HUES48 (cell line): ENCODE results near the gene ATAT1.

Experiments
- H3K27ac ChIP-seq: one replicate; pipeline ENCODE4 v1.7.0; 2013; ENCODE audit warnings: low read depth, low read length, inconsistent platforms
- H3K27me3 ChIP-seq: 2 replicates; pipeline ENCODE4 v1.6.1; 2013; ENCODE audit warnings: mild to moderate bottlenecking, low read length; ENCODE audit not compliant: control insufficient read depth, insufficient read depth
- H3K36me3 ChIP-seq: 2 replicates; pipeline ENCODE4 v1.6.1; 2013; ENCODE audit warnings: low read length; ENCODE audit not compliant: control insufficient read depth, insufficient read depth
- H3K4me1 ChIP-seq: 2 replicates; pipeline ENCODE4 v1.6.1; 2013; ENCODE audit warnings: mild to moderate bottlenecking, low read length; ENCODE audit not compliant: control insufficient read depth, insufficient read depth
- H3K4me3 ChIP-seq: 2 replicates; pipeline ENCODE4 v1.5.1; 2013; ENCODE audit warnings: mild to moderate bottlenecking, low read depth, low read length
- H3K9ac ChIP-seq: 2 replicates; pipeline ENCODE4 v1.6.1; 2013; ENCODE audit warnings: mild to moderate bottlenecking, low read depth, low read length, moderate library complexity
- H3K9me3 ChIP-seq: 2 replicates; pipeline ENCODE4 v1.6.1; 2013; ENCODE audit warnings: low read length; ENCODE audit not compliant: control insufficient read depth, insufficient read depth

ATAT1 gene

GRCh38 chr6:30679765-30680535 lies 53.3 kb downstream of the ATAT1 start:
- Histone ChIP-seq H3K9ac (no peak overlapping the region), H3K4me3 (no peak overlapping the region), H3K4me1 (peaks cover 31% of the 10 kb centered on the region)

DNA sequence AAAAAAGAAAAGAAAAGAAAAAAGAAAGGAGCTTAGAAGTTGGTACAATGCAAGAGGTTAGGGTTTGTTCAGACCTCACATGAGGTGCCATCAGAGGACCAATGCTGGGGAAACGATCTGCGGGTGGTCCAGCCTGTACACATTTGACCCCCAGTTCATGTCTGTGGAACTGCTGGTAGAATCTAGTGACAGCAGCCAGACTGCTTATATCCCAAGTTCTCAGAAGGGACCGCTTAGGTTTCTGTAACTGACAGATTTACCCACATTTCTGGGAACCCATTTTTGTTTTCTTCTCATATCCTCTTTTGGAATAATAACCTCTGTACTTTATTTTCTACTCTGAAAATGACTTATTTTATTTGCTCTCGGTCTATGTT lies 55.1 kb downstream of the ATAT1 start:
- Histone ChIP-seq H3K4me1 (peaks cover 35% of the 10 kb centered on the region), H3K4me3 (no peak overlapping the region), H3K9me3 (no peaks in the 10 kb centered on the region), H3K36me3 (peaks cover 17% of the 10 kb centered on the region), H3K27ac (peak overlapping the region; percentile 84), H3K9ac (no peak overlapping the region), H3K27me3 (no peaks in the 10 kb centered on the region)

More at GRCh38 chr6:30679765-30680535, 53.3 kb downstream of the ATAT1 start:
- Histone ChIP-seq H3K27ac (peak overlapping the region; percentile 49), H3K27me3 (no peaks in the 10 kb centered on the region), H3K36me3 (peaks cover 24% of the 10 kb centered on the region), H3K9me3 (no peaks in the 10 kb centered on the region)

DNA sequence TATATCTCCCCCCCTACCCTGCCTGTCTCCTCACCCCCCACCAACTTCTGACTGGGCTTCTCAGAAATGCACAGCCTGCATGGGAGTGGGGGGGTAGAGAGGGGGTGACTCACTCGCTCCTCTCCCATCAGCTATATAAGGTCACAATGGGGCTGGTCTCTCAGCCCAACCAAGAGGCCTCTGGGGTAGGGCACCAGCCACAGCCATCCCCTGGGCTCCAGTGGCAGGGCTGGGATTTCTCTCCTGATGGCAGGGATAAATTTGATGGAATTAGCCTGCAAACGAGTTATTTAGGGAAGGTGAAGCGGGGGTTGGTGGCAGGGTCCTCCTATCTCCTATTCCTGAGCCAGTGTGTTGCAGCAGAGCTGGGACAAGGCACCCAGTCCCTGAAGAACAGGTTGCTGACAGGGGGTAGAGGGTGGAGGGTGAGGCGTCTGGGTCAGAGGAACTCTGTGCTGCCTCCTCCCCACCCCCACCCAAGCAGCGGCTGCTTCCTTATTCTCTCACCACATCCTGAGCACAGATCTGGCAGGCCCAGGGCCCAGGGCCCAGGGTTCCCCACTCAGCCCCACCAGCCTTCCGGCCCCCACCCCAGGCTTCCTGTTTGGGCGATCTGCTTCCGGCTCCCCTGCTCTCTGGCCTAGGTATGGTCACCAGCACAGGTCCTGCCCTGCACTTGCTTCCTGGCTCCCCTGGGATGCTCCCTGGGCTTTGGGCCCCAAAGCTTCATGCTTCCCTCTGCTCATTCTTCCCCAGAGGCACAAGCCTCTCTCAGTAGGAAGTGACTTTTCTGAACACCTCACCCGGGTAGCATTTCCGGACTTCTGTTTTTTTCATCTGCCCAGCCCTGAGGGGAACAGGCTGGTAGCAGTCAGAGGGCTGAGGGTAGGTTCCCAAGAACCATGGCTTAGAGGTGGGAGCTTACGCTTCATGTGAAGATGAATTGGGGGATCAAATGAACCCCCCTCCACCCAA lies 55.8 kb downstream of the ATAT1 start:
- H3K27me3 ChIP-seq = no peaks in the 10 kb centered on the region
- peak overlapping the region; percentile 47 for H3K4me3 ChIP-seq
- H3K36me3 ChIP-seq = peaks cover 11% of the 10 kb centered on the region; the same call in 1 of the 2 replicates
- H3K27ac ChIP-seq = peak overlapping the region; percentile 84
- no peaks in the 10 kb centered on the region for H3K9me3 ChIP-seq
- peaks cover 35% of the 10 kb centered on the region for H3K4me1 ChIP-seq
- H3K9ac ChIP-seq = peak overlapping the region; percentile 45

DNA sequence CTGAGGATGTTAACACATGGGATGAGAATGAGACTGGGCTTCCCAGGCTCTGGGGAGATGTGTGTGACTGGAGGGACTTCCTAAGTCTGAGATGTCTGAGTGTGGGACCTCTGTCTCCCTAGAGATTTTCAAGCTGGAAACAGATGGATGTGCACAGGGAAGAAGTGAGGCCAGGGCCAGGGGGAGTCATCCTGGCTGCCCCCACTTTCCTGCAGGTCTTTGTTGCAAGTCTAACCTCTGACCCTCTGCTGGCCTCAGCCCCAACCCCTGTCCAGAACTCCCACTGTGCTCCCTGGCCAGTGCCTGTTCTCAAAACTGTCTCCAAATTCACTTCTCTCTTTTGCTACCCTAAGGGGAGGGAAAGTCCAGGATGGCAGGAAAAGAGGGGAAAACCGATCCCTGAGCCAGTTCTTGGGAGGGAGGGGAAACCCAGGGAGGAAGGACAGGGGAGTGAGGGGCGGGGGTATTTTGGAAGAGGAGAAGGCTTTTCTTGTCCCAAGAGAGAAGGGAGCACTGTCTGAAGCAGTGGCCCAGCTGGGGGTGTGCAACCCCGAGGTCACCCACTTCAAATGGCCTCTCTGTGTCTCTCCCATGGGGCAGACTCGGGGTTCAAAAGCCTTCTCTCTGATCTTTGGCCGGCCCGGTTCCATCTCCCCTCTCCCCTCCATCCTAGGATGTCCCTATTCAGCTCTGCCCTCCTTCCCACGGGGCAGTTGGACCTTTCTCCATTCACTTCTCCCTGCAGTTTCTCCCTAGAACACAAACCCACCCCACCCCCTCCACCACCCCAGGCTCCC lies 56.7 kb downstream of the ATAT1 start:
- H3K4me1 ChIP-seq = peaks cover 39% of the 10 kb centered on the region
- H3K9me3 ChIP-seq = no peaks in the 10 kb centered on the region
- H3K9ac ChIP-seq = peak overlapping the region; percentile 45
- H3K27ac ChIP-seq = peak overlapping the region; percentile 84
- H3K36me3 ChIP-seq = peaks cover 4% of the 10 kb centered on the region
- no peaks in the 10 kb centered on the region for H3K27me3 ChIP-seq
- H3K4me3 ChIP-seq = peak overlapping the region; percentile 47

DNA sequence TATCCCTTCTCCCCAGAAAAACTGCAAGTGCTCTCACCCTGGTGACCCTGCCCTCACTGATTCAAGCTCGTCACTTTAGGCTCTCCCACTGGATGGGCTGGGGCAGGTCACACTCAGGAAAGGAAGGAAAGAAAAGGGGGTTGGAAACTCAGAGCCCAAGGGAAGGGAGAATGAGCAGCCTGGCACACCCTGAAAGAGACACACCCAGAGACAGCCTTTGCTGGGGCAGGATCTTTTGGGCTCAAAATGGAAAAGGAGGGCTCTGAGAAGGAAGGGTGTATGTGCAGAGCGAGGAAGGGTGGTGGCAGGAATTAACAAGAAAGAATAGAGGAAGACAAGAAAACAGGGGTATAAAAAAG lies 57.3 kb downstream of the ATAT1 start:
- Histone ChIP-seq H3K27me3 (no peaks in the 10 kb centered on the region), H3K36me3 (no peaks in the 10 kb centered on the region; the same call in 1 of the 2 replicates), H3K9me3 (no peaks in the 10 kb centered on the region), H3K9ac (no peak overlapping the region), H3K4me3 (peak overlapping the region; percentile 27; the same call in 1 of the 2 replicates), H3K4me1 (peaks cover 39% of the 10 kb centered on the region), H3K27ac (no peak overlapping the region)

GRCh38 chr6:30684386-30685156 lies 57.9 kb downstream of the ATAT1 start:
- no peak overlapping the region for H3K27ac ChIP-seq
- H3K36me3 ChIP-seq = no peaks in the 10 kb centered on the region; the same call in 1 of the 2 replicates
- H3K9ac ChIP-seq = no peak overlapping the region
- peaks cover 39% of the 10 kb centered on the region for H3K4me1 ChIP-seq
- H3K27me3 ChIP-seq = no peaks in the 10 kb centered on the region
- H3K4me3 ChIP-seq = peak overlapping the region; percentile 35; the same call in 1 of the 2 replicates
- no peaks in the 10 kb centered on the region for H3K9me3 ChIP-seq

DNA sequence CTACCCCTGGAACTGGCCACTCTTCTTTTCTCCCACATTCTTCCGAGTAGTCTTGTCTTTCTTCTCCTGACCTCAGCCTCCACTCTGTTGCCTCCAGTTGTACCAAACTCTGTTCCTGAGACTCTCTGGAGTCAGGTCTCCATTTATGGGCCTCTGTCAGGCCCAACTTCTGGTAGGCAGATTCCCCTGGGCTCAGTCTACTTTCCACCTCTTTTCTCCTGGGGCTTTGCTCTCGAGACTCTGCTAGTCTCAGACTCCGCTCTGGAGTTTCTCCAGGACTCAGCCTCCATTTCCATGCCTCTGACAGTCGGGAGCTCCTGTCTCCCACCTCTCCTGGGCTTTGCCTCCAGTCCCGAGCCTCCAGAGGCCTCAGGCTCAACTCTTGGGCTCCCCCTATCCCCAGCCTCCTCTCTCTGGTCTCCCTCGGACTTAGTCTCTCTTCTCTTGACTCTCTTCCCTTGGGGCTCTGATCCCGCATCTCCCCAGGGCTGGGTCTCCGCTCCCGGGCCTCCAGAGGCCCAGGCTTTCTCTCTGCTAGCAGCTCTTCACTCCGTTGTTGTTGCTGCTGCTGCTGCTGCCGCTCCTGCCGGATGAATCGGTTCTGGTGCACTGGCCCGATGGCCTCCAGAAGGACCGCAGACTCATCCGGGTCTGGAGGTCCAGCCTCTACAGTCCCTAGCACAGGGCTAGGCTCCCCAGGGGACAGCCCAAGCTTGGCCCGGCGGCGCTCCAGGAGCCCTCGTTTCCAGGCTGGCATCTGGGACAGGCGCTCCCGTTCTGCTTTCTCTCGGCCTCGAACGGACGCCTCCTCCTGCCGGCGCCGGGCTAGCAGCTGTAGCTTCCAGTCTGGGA lies 58.7 kb downstream of the ATAT1 start:
- no peak overlapping the region for H3K27ac ChIP-seq
- H3K9ac ChIP-seq = no peak overlapping the region
- H3K4me1 ChIP-seq = peaks cover 42% of the 10 kb centered on the region
- peak overlapping the region; percentile 92 for H3K4me3 ChIP-seq
- H3K27me3 ChIP-seq = no peaks in the 10 kb centered on the region
- H3K9me3 ChIP-seq = no peaks in the 10 kb centered on the region
- H3K36me3 ChIP-seq = no peaks in the 10 kb centered on the region; the same call in 1 of the 2 replicates

- no peaks in the 10 kb centered on the region; the same call in 1 of the 2 replicates for H3K36me3 ChIP-seq
- H3K9ac ChIP-seq = peak within 1 kb of the TSS; percentile 45; the same call in 1 of the 2 replicates
- H3K27me3 ChIP-seq = no peaks in the 10 kb centered on the region
- H3K4me1 ChIP-seq = peaks cover 43% of the 10 kb centered on the region
- peak within 1 kb of the TSS; percentile 84 for H3K27ac ChIP-seq
- H3K9me3 ChIP-seq = no peaks in the 10 kb centered on the region
- H3K4me3 ChIP-seq = peak within 1 kb of the TSS; percentile 92
These were observed 59.6 kb downstream of the ATAT1 start, which contains the start of gene PPP1R18 for GRCh38 chr6:30686009-30686907. TSS of gene PPP1R18 (minus strand) at chr6:30686645. CDS start at chr6:30686018, 627 bp downstream.
